Gastrocnemius medialis (tissue), 4 donors: ENCODE results near the gene KCNAB2. TPM values are rescaled to one million over a fixed set of nuclear protein-coding genes. Genes with fewer than 3 reads are reported as not detected.

Experiments used
- ATAC-seq, 2 donors: fragments of 150-250 bp; one replicate each; pipeline ENCODE4 v1.9.1; 2016
- DNase-seq, 2 donors: peaks; one replicate each; pipeline ENCODE4 v3.0.0-alpha.2; 2019
- H3K27ac ChIP-seq, 4 donors: fragments of 200-600 bp; sonication (generic); 1 replicate in 1 of 4; 2 replicates in 3 of 4; pipeline ENCODE4 v1.5.1; 2016 to 2018; ENCODE audit warnings: mild to moderate bottlenecking in 2 of 4, moderate library complexity in 1 of 4
- H3K27me3 ChIP-seq, 3 donors: fragments of 200-600 bp; sonication (generic) in 2 of 3; 1 replicate in 1 of 3; 2 replicates in 2 of 3; pipeline versions ENCODE4 v1.5.1 to v1.6.0; 2016 to 2019; ENCODE audit warnings: mild to moderate bottlenecking in 1 of 3, moderate library complexity in 1 of 3
- H3K36me3 ChIP-seq, 2 donors: fragments of 200-600 bp; sonication (generic) in 1 of 2; one replicate each; pipeline ENCODE4 v1.5.1; 2017 to 2018
- H3K4me1 ChIP-seq, 2 donors: fragments of 200-600 bp; sonication (generic) in 1 of 2; one replicate each; pipeline ENCODE4 v1.5.1; 2016 to 2017; ENCODE audit warnings: mild to moderate bottlenecking in 2 of 2
- H3K4me3 ChIP-seq, 4 donors: fragments of 200-600 bp; sonication (generic) in 3 of 4; 1 replicate in 1 of 4; 2 replicates in 3 of 4; pipeline ENCODE4 v1.5.1; 2016 to 2019; ENCODE audit warnings: mild to moderate bottlenecking in 2 of 4
- H3K9me3 ChIP-seq, 3 donors: fragments of 200-600 bp; sonication (generic) in 2 of 3; 1 replicate in 1 of 3; 2 replicates in 2 of 3; pipeline ENCODE4 v1.5.1; 2016 to 2019
- POLR2A ChIP-seq, 2 donors: fragments of 450-650 bp; IDR thresholded peaks; one replicate each; pipeline ENCODE4 v1.6.1; 2017; ENCODE audit warnings: antibody characterized with exemption in 2 of 2, mild to moderate bottlenecking in 2 of 2, moderate library complexity in 2 of 2
- in situ Hi-C, 4 donors: fragments of 200-750 bp; cut with MboI; loops; one replicate each; pipeline versions ENCODE4 v1.15.0 to v1.8.0; 2017; ENCODE audit warnings: low sequenced_read_pairs in 4 of 4
- intact Hi-C: fragments of 100-400 bp; cut with DNase I; formaldehyde crosslinking; loops from one replicate; pipeline ENCODE4 v1.15.1; 2023; ENCODE audit warnings: low total_unique reads
- total RNA-seq, 4 donors: library from RNA; depleted of rRNA; stranded (reverse); fragments of >200 nt; gene quantifications; one replicate each; pipeline versions ENCODE4 v1.1.0 to v1.2.3, GENCODE V29; 2016
- TF ChIP-seq, protein P1 (sequence below), 5 experiments: fragments of 450-650 bp in 3 of 5; fragments of 200-600 bp in 2 of 5; sonication (generic) in 2 of 5; IDR thresholded peaks in 4 of 5; conservative IDR thresholded peaks in 1 of 5; 1 replicate in 4 of 5; 2 replicates in 1 of 5; pipeline ENCODE4 v1.5.1; 2016 to 2019; ENCODE audit warnings: antibody characterized with exemption in 5 of 5, mild to moderate bottlenecking in 3 of 5, moderate library complexity in 3 of 5

KCNAB2 gene
- total RNA-seq, 4 donors from 2014 or later: 2.8 to 7.8 (median 4.5) TPM

DNA sequence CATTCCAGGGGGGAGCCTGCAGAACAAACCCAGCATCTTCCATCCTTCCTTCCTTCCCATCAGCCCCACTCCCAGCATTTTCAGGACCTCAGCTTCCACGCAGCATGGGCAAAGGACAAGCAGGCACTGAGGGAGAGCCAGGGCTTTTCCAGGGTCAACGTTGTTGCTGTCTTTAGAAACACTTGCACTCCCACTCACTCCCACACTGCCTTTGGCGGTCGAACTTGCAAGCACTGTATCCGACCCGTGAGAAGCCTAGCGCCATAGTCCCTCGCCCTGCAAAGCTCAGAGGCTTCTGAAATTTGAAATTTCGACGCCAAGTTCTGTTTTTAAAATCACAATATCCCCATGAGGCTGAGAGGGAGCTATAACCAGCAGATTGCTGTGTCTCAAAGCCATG lies 47.4 kb downstream of the KCNAB2 start:
- in situ Hi-C loops: no loop called here
- TF ChIP-seq POLR2A (IDR thresholded peaks at IDR 0.05): no peak
- TF ChIP-seq, protein P1, sequence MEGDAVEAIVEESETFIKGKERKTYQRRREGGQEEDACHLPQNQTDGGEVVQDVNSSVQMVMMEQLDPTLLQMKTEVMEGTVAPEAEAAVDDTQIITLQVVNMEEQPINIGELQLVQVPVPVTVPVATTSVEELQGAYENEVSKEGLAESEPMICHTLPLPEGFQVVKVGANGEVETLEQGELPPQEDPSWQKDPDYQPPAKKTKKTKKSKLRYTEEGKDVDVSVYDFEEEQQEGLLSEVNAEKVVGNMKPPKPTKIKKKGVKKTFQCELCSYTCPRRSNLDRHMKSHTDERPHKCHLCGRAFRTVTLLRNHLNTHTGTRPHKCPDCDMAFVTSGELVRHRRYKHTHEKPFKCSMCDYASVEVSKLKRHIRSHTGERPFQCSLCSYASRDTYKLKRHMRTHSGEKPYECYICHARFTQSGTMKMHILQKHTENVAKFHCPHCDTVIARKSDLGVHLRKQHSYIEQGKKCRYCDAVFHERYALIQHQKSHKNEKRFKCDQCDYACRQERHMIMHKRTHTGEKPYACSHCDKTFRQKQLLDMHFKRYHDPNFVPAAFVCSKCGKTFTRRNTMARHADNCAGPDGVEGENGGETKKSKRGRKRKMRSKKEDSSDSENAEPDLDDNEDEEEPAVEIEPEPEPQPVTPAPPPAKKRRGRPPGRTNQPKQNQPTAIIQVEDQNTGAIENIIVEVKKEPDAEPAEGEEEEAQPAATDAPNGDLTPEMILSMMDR (IDR thresholded peaks at IDR 0.05 in 4 of 5, conservative IDR thresholded peaks at IDR 0.05 in 1 of 5): no peak
- ATAC-seq (no peak), DNase-seq (no peak)
- H3K9me3 ChIP-seq: no peaks in the 10 kb centered on the region
- H3K36me3 ChIP-seq: no peaks in the 10 kb centered on the region
- H3K27me3 ChIP-seq: no peaks in the 10 kb centered on the region
- H3K4me1 ChIP-seq: no peaks in the 10 kb centered on the region
- intact Hi-C loops: no loop called here
- no peak overlapping the region for H3K27ac ChIP-seq
- H3K4me3 ChIP-seq: no peak overlapping the region

DNA sequence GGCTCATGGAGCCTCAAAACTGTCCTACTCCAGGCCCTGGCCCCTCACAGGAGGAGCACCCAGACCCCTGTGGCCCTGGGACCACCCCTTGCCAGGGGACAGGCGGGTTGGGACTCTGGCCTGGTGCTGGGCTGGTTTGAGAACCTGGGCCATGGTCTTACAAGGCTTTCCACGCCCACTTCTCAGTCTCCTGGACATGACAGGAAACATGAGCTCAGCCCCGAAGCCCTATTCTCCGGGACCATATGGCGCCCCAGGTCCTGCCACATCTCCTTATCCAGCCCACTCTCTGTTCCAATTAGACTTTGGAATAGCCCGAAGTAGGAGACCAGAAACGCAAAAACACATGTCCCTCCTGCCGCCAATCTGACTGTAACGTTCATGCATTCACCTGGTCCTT lies 47.9 kb downstream of the KCNAB2 start:
- H3K4me1 ChIP-seq: no peaks in the 10 kb centered on the region
- H3K27ac ChIP-seq: no peak overlapping the region
- no peak for TF ChIP-seq POLR2A (IDR thresholded peaks at IDR 0.05)
- TF ChIP-seq, protein P1 (IDR thresholded peaks at IDR 0.05 in 4 of 5, conservative IDR thresholded peaks at IDR 0.05 in 1 of 5): no peak
- H3K36me3 ChIP-seq: no peaks in the 10 kb centered on the region
- no peak for ATAC-seq
- intact Hi-C loops: no loop called here
- no peak for DNase-seq
- H3K4me3 ChIP-seq: no peak overlapping the region
- H3K27me3 ChIP-seq: no peaks in the 10 kb centered on the region
- in situ Hi-C loops: no loop called here
- no peaks in the 10 kb centered on the region for H3K9me3 ChIP-seq

DNA sequence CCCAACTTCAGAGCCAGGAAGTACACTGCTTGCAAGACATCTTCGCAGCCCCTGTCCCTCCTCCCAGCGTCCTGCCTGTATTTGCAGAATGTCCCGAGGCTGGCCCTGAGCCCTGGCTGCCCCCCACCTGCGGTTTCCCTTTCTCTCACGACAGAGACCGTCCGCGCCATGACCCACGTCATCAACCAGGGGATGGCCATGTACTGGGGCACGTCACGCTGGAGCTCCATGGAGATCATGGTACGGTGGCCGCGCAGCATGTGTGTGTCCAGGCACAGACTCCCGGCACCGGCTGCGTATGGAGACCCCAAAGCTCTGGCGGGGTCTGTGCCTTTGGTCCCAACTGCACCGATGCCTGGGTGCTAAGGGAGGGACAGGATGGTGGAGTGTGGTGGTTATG lies 48.6 kb downstream of the KCNAB2 start:
- DNase-seq: no peak
- H3K9me3 ChIP-seq: no peaks in the 10 kb centered on the region
- intact Hi-C loops: no loop called here
- no peak overlapping the region for H3K4me3 ChIP-seq
- H3K27ac ChIP-seq: no peak overlapping the region
- ATAC-seq: no peak
- H3K27me3 ChIP-seq: no peaks in the 10 kb centered on the region
- in situ Hi-C loops: no loop called here
- H3K36me3 ChIP-seq: no peaks in the 10 kb centered on the region
- TF ChIP-seq, protein P1 (IDR thresholded peaks at IDR 0.05 in 4 of 5, conservative IDR thresholded peaks at IDR 0.05 in 1 of 5): no peak
- TF ChIP-seq POLR2A (IDR thresholded peaks at IDR 0.05): no peak
- H3K4me1 ChIP-seq: no peaks in the 10 kb centered on the region

DNA sequence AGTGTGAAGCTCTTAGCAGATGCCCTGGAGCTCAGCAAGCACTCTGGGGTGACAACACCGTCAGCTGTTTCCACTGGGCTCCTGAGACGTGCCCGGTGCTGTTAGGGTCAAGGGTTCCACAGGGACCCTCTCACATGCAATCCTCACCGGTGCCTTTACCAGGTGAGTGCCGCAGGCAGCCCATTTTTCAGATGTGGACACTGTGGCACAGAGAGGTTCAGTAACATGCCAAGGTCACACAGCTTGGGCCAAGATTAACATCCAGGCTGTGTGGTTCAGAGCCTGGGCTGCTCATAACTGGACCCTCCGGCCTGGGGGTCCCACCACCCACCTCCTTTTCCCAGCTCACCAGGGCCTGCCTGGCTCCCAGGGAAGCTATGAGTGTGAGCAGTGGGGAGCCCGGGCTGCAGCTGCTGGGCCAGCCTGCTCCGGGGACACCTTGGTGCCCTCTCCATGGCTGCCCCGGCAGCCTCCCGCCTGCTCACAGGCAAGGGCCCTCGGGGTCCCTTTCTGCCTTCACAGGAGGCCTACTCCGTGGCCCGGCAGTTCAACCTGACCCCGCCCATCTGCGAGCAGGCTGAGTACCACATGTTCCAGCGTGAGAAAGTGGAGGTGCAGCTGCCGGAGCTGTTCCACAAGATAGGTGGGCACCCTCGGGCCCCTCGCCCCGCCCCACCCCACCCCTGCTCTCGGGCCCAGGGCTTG lies 49.3 kb downstream of the KCNAB2 start:
- no peaks in the 10 kb centered on the region for H3K27me3 ChIP-seq
- intact Hi-C loops: no loop called here
- no peak overlapping the region for H3K4me3 ChIP-seq
- no peaks in the 10 kb centered on the region for H3K4me1 ChIP-seq
- in situ Hi-C loops: no loop called here
- no peaks in the 10 kb centered on the region for H3K9me3 ChIP-seq
- TF ChIP-seq, protein P1 (IDR thresholded peaks at IDR 0.05 in 4 of 5, conservative IDR thresholded peaks at IDR 0.05 in 1 of 5): no peak
- TF ChIP-seq POLR2A (IDR thresholded peaks at IDR 0.05): no peak
- no peak for DNase-seq
- no peak for ATAC-seq
- no peak overlapping the region for H3K27ac ChIP-seq
- H3K36me3 ChIP-seq: no peaks in the 10 kb centered on the region
